HG02981 (cell line): ENCODE data around the gene KRT9.
"Not testable (repeated sequence)": the region's sequence is repeated elsewhere in the genome, so short reads cannot be mapped to it uniquely, and the experiment has no call there.

Source experiments
- ATAC-seq: cut with Tn5 transposase; IDR thresholded peaks from one replicate; pipeline ENCODE4 v1.9.1; 2021; ENCODE audit warnings: mild to moderate bottlenecking, moderate library complexity; ENCODE audit not compliant: unreplicated experiment

The KRT9 gene

DNA sequence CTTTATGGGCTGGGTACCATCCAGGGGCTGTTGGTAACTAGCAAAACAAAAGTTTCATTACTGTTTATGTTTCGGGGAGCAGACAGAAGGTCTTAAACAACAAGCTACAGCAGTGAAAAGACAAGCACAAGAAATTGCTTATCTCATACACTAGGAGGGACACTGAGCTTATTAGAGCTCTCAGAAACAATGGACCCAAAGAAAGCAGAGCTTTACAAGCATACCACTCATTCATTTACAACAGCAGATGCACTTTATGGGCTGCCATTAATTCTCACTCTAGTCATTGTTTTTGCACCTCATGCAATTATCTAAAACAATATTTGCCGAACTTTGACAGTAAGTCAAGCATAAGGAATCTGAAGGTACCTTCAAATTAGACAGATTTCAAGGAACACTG is 30.7 kb upstream of the KRT9 start:
- ATAC-seq = no peak

DNA sequence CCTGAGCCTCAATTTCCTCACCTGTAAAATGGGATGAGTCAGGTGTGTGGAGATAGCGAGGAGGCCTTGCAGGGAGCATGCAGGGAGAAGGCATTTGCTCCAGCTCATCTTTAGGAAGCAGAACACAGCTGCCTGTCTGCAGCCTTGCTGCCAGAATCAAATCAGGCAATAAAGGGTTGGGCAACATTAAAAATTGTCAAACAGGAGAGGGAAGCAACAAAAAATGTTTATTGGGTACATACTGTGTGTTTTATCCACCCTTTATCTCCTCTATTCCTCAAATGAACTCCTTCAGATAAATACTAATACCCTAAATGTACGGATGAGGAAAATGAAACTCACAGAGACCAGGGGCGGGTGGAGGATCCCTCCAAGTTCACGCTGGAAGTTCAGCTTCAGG is 28.5 kb upstream of the KRT9 start:
- ATAC-seq = no peak

DNA sequence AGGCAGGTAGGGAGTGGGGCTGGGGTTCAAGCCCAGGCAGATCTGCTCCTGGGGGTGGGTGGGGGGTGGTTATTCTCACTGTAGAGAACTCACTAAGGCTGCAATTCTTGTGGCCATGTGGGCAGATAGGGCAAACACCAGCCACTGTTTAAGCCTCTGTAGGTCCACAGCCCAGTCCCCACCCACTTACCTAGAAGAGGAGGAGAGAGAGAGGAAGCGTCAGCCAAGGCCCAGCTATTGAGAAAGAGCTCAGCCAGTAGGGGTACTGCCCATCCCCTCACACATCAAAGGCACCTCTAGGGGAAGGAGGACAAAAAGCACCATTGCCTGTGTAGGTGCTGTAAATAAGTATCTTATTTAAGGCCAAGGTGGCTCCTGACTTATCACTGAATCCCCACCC is 27.8 kb upstream of the KRT9 start:
- ATAC-seq = no peak

DNA sequence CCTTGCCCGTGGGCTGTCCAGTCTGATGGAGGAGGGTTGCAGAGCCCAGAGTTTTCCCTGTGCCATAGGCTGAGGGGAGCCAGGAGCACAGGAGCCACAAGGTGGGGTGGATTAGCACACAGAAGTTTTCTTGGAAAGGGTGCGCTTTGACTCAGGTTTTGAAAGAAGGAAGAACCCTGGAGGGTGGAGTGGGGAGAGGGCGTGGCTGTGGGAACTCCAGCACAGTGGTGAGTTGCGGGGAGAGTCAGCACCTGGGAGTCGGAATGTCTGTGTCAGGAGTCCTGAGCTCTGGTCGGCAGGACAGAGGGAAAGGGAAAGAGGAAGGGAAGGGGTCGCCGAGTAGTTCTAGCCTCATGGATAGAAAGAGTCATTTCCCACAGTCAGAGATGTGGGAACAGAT is 23.7 kb upstream of the KRT9 start:
- ATAC-seq = no peak

DNA sequence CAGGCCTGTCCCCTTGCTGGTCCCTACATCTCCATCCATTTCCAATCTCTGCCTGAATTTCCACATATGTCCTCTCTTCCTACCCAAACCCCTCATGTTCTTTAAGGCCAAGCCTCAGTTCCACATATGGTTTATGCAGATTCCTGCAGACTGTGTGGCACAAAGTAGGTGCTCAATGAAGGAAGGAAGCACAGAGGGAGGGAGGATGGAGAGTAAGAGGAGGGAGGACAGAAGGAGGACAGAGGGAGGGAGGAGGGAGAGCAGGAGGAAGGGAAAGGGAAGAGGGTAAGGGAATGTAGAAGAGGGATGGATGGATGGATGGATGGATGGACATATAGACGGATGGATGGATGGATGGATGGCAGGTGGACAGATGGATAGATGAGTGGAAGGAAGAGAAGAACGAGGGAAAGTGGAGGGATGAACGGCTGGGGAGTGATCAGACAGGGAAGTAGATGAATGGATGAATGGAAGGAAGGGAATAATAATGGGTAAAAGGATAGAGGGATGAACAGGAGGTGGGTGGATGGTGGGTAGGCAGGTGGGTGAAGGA is 22.6 kb upstream of the KRT9 start:
- no peak for ATAC-seq

DNA sequence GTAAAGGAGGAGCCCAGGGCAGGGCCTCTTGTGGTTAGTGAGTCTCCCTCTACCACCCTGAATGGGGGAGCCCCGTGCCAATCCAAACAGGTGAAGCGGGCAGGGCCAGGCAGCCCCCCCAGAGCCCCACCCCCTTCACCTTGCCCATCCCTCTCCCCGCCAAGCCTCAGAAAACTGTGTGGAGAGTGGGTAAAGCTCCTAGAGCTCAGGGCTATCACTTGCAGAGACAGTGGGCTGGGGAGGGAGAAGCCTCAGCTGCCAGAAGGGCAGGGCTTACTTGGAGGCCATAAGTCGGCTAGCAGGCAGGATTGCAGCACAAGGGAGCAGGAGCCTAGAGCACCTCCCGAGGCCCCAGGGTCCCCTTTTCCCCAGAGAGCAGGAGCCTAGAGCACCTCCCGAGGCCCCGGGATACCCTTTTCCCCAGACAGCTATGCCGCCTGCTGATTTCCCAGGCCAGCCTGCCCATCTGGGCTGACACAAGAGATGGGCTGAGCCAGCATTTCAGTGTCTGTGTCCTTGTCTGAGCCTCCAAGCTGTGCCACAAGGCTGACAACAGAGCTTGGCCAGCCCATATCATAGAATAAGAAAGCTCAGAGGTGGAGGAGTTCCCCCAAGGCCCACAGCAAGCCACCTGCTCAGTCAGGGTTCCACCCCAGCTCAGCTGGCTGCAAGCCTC is 21.6 kb upstream of the KRT9 start:
- ATAC-seq = no peak

DNA sequence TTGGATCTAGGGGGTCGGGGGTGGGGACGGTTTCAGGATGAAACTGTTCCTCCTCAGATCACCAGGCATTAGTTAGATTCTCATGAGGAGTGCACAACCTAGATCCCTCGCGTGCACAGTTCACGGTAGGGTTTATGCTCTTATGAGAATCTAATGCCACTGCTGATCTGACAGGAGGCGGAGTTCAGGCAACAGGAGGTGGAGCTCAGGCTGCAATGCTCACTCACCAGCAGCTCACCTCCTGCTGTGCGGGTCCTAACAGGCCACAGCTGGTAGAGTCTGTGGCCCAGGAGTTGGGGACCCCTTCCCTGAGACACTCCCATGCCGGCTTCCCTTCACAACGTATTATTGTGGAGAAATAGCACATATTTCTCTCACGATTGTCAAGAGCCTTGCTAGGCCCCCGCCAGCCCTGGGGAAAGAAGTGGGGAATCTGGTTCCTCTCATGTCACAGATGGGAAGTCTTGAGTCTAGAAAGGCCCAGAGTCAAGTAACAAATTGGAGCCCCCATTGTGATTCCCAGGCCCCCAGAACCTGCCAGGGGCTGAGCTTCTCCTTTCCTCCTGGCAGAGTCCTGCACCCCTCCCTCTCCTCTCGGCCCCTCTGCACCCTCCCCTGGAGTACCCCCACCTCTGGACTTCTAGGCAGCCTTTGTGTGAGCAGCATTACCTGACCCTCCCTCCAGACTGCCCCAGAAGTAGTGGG is 20.9 kb upstream of the KRT9 start:
- ATAC-seq = no peak

DNA sequence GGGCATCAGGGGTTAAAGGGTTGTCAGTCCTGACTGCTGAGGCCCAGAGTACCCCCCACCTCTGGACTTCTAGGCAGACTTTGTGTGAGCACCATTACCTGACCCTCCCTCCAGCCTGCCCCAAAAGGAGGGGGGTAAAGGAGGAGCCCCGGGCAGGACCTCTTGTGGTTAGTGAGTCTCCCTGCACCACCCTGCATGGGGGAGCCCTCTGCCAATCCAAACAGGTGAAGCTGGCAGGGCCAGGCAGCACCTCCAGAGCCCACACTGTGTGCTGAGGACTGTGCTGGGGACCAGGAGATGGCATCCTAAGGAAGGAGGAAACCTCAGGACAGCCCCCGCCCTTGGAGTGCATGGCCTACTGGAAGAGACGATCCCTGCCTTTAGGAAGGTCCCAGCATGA is 17.4 kb upstream of the KRT9 start:
- ATAC-seq = no peak

DNA sequence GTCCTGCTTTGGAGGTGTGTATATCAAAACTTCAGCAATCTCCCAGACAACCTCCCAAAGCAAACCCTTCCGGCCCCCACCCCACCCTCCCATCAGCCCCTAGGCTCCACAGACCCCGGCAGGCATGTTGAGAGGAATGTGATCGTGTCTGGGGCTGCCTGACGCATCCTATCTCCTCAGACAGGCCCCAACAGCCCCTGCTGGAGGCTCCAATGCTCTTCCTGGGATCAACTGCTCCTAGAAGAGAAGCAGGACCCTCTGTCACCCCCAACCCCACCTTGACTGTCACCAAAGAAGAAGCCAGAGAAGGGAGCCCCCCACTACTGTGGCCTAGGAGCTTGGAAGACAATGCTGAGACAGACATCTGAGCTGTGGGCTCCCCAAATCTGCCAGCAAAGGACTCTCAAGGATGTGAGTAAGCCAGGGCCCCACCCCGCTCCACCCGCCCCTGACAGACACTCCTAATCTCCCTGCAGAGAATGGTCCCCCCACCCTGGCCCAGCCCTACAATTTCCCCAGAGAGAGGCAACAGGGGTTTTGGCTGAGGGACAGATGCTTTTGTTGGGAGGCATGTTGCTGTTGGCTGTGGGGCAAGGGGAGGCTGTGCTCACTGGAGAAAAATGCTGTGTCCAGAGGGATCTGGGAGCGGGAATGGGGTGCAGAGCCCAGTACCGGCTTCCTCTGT is 16.4 kb upstream of the KRT9 start:
- no peak for ATAC-seq

DNA sequence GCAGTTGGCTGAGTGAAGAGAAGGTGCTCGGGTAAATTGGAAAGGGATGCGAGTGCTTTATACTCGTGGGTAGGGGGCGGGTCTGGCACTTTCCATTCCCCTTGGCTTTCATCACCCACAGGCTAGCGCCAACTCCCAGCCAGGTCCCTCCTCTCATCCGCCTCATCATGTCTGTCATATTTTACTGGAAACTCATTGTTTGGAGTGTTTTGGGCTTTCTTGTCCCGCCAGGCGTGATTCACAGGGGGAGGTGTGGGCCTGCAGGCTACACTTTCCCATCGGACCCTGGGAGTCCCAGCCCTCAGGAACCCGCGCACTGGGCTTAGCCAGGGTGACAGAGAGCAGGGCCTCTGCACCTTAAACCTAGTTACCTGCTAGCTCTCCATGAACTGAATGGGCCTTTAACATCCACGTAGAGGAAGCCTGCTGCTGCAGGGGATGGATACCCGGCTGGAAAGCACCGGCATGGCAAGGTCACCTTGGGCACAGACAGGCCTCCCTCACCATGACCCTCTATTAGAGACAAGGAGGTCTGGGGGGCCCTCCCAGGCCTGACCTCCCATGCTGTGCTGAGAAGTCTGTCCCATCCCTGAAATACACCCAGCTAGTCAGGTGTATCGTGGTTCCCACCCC is 15.1 kb upstream of the KRT9 start, which contains the start of gene KRT14:
Gene KRT14 (minus strand): TSS at position 33 of the 633 bp plus-strand sequence. CDS start 61 bp downstream, outside the sequence.
- no peak for ATAC-seq

DNA sequence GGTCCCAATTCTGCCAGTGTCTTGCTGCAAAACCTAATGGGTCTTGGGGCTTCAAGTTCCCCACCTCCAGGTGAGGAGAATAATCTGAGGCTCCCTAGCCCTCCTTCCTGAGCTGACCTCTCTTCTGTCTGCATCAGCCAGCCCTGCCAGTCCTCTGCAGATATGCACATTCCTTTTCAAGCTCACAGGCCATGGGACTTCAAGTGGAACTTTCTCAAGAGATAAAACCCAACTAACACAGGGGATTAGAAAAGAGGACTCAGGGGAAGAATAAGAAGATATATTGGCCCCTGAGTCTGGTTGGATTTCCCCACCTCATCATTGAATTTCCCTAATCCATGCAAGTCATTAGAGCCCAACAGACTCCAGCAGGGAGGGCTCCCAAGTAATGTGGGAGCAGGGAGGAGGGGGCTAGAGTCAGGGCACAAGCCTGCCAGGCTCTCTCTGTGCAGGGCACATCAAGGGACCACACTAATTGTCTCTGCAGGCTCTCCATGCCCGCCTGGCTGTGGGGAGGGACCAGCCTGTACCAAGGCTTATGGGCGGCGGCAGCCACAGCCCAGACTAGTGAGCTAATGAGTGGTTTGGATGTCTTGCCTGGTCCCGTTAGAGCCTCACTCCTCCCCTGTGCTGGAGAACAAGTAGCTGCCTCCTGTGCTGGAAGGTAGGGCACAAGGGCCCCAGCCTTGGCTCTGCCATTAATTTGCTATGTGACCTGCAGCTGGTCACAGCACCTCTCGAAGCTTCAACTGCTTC is 13.6 kb upstream of the KRT9 start:
- no peak for ATAC-seq

DNA sequence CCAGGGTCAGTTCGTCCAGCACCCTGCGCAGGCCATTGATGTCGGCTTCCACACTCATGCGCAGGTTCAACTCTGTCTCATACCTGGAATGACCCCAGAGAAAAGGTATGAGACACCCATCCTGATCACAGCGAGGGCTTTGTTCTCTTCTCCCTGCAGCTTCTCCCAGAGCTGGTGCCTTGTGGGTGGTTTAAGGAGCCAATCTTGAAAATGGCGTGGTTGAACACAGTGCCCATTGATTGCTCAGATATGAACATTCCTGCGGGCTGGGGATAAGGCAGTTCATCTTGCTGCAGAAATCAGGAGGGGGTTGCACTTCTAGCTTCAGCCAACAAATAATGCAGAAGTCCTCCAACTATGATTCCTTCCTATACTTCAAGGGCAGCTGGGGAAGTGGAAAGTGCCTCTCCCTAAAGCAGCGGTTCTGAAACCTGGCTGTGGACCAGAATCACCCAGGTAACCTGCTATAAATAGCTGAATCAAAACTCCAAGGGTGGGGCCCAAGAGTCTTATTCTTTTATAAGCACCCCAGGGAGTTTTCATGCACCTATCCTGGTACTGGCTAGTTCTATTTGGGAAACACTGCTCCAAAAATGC is 12.6 kb upstream of the KRT9 start:
- not testable (repeated sequence) for ATAC-seq

DNA sequence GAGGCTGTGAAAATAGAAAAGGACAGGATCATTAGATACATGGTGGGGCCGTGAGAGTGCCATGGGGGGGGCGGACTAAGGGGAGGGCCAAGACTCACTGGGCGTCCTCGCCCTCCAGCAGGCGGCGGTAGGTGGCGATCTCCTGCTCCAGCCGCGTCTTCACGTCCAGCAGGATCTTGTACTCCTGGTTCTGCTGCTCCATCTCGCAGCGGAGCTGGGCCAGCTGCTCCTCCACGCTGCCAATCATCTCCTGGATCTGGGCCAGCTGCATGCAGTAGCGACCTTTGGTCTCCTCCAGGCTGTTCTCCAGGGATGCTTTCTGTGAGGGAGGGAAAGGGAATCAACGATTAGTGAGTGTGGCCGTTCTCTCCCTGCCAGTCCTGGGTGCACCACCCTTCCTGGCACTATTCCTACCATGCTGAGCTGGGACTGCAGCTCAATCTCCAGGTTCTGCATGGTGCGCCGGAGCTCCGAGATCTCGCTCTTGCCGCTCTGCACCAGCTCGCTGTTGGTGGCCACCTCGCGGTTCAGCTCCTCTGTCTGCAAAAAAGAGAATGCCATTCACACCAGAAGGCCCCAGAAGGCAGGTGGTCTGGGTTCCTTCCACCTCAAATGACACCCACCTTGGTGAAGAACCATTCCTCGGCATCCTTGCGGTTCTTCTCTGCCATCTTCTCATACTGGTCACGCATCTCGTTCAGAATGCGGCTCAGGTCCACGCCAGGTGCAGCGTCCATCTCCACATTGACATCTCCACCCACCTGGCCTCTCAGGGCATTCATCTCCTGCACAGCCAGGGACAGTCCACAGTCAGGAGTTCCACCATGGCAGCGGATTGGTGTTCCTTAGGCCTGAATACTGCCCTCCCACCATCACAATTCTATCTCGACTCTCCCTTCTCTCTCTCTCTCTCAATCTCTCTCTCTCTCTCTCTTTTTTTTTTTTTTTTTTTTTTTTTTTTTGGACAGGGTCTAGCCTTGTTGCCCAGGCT is 11.6 kb upstream of the KRT9 start:
- no peak for ATAC-seq

DNA sequence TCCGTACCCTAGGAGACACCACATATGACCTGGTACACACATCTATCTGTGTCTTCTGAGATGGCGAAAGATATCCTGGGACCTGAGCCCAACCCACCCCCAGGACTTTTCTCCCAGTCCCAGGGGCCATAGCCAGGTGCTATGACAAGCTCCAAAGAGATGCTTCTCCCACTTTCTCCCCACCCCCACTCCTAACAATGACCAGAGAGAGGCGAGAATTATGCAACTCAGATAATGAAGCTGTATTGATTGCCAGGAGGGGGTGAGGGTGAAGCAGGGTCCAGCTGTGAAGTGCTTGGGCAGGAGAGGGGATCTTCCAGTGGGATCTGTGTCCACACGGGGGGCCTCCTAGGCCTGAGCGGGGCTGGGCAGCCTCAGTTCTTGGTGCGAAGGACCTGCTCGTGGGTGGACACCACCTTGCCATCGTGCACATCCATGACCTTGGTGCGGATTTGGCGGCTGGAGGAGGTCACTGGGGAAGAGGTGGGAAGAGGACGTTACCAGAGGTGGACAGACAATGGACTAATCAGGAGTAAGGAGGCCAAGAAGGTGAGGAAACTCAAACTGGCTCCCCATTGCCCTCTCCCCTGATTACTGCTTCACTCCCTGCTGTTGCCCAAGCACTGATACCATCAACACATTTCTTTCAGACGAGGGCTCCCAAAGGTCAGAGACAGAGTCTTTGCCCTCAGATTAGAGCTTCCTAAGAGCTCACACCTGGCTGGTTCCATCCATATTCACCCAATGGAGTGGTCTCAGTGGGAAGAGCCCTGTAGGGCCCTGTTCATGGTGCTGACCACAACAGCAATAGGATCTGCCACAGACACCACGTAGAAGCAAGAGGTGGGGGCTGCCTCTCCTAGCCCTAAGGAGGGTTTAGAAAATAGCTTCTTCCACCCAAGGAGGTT is 10.5 kb upstream of the KRT9 start:
- not testable (repeated sequence) for ATAC-seq

DNA sequence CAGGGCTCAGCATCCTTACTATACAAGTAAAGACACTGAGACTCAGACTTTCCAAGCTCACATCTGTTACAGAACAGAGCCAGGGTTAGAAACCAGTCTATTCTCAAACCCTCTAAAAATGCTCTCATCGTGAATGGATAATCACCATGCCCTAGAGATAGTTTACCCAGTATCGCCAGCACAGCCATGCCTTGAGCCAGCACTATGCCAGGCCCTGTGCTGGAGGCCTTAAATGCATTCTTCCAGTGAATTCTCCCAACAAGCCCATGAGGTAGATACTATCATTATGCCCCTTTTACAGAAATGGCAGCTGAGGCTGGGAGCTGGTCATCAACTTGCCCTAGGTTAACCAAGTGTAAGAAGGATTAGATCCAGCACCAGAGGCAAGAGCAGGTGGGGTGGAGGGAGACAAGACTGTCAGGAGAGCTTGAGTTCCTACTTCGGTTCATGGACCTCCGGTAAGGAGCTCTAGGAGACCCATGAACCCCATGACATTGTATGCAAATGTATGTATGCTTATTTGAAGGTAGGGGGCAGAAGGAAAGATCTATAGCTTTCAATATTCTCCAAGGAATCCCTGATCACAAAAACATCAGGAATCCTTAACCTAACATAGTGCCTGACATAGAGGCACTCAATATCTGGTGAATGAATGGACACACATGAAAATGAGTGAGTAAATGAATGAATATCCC is 9.7 kb upstream of the KRT9 start:
- no peak for ATAC-seq

DNA sequence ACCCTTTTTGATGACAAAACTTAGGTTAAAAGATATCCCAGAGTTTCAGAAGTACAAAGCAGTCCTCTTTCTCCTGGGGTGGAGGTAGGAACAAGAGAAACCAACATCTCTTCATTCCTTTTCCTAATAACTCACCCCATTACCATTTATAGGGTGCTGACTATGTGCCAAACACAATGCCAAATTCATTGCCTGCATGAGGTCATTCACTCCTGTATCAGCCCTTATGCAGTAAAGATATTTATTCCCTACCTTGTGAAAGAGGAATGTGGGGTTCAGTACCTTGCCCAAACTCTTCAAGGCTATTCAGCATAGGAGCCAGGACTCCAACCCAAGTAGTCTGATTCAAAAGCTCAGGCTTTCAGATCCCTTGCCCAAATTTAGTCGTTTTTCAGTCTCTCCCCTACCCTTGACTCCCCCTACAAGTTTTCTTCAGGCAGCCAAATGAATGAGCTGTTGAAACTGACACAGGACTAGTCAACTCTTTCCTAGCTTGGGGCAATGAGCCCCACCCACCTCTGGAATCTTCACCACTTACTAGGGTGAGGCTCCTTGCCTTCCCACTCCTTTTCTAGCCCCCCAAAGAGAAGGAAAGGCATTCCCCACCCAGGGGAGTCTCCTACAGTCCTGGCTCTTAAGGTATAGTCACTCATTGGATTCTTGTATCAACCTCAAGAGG is 9.0 kb upstream of the KRT9 start:
- no peak for ATAC-seq

DNA sequence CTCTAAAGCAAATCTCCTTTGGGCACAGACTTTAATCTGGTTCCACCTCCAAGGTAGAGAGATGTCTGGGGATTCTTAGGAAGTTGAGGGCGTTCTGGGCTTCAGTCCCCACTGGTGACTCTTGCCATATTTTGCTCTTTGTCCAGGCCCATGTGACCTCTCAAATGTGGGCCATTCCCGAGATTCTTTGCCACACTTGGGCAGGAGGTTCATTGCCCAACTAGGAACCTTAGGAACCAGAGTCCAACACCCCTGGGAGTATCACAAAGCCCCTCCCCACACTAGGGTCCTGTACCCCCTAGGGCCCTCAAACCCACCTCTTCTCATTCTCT is 8.4 kb upstream of the KRT9 start:
- no peak for ATAC-seq
